HEK293 (cell line): ENCODE data around the gene USP3.

Experiments used
- CTCF ChIP-seq: fragments of 450-650 bp; formaldehyde crosslinking; IDR thresholded peaks from 2 replicates; pipeline ENCODE4 v1.5.1; 2016; ENCODE audit warnings: missing biosample characterization, missing genetic modification characterization
- SALL2 ChIP-seq: fragments of 450-650 bp; formaldehyde crosslinking; IDR thresholded peaks from 2 replicates; pipeline ENCODE4 v1.5.0; 2017; ENCODE audit warnings: missing biosample characterization, mild to moderate bottlenecking, missing genetic modification characterization, borderline replicate concordance
- ZFP41 ChIP-seq: fragments of 450-650 bp; formaldehyde crosslinking; IDR thresholded peaks from 2 replicates; pipeline ENCODE4 v1.5.1; 2016; ENCODE audit warnings: missing biosample characterization, missing genetic modification characterization, borderline replicate concordance
- ZNF558 ChIP-seq: fragments of 450-650 bp; formaldehyde crosslinking; IDR thresholded peaks from 2 replicates; pipeline ENCODE4 v1.5.1; 2016; ENCODE audit warnings: missing biosample characterization, missing genetic modification characterization
- ZNF585B ChIP-seq: fragments of 450-650 bp; formaldehyde crosslinking; IDR thresholded peaks from 2 replicates; pipeline ENCODE4 v1.5.1; 2016; ENCODE audit warnings: missing biosample characterization, missing genetic modification characterization

GRCh38 chr15:63474810-63475316 lies 29.5 kb upstream of the USP3 start:
- TF ChIP-seq ZFP41 (tag by site-specific recombination) = no peak
- TF ChIP-seq SALL2 (tag by site-specific recombination) = no peak
- TF ChIP-seq CTCF (tag by site-specific recombination) = no peak
- TF ChIP-seq ZNF585B (tag by site-specific recombination) = no peak
- no peak for TF ChIP-seq ZNF558
